K562 (cell line): ENCODE data around the gene SPOCD1. TPM values are rescaled to one million over a fixed set of nuclear protein-coding genes. Genes with fewer than 3 reads are reported as not detected.

Experiments
- ARID1B ChIP-seq: fragments of 450-650 bp; IDR thresholded peaks from 2 replicates; pipeline ENCODE4 v1.6.1; 2016; ENCODE audit warnings: antibody characterized with exemption, mild to moderate bottlenecking, inconsistent platforms
- BHLHE40 ChIP-seq: IDR thresholded peaks from 2 replicates; pipeline ENCODE4 v1.6.1; 2011; ENCODE audit warnings: low read length, improper control_type of control experiment
- C11orf30 ChIP-seq: fragments of 450-650 bp; IDR thresholded peaks from 2 replicates; pipeline ENCODE4 v1.6.1; 2016; ENCODE audit warnings: low read depth, mild to moderate bottlenecking
- FOXA3 ChIP-seq, 2 experiments: fragments of 450-650 bp in 1 of 2; sonication (generic) in 1 of 2; formaldehyde crosslinking; IDR thresholded peaks in 1 of 2; conservative IDR thresholded peaks in 1 of 2; 2 replicates each; pipeline versions ENCODE4 v1.4.0 to v1.8.0; 2020 to 2022; ENCODE audit warnings: mild to moderate bottlenecking in 2 of 2, missing genetic modification reagents in 1 of 2
- GATAD2B ChIP-seq: fragments of 450-650 bp; IDR thresholded peaks from 2 replicates; pipeline ENCODE4 v1.6.1; 2017; ENCODE audit warnings: mild to moderate bottlenecking, borderline replicate concordance
- JUND ChIP-seq, 2 experiments: IDR thresholded peaks; 2 replicates in 1 of 2; 3 replicates in 1 of 2; pipeline ENCODE4 v1.6.1; 2011; ENCODE audit warnings: borderline replicate concordance in 2 of 2, low read depth in 2 of 2, low read length in 2 of 2, improper control_type of control experiment in 1 of 2, missing biosample characterization in 1 of 2, missing genetic modification characterization in 1 of 2, missing genetic modification reagents in 1 of 2
- KAT2B ChIP-seq: IDR thresholded peaks from one replicate; pipeline ENCODE4 v1.6.1; 2012; ENCODE audit warnings: low read depth, mild to moderate bottlenecking, control low read depth, inconsistent platforms, low read length, moderate library complexity
- RBM22 ChIP-seq: fragments of 200-400 bp; formaldehyde crosslinking; IDR thresholded peaks from 2 replicates; pipeline ENCODE4 v1.6.1; 2018; ENCODE audit warnings: low read length, low read depth; ENCODE audit not compliant: poor library complexity, severe bottlenecking
- SMARCB1 ChIP-seq: IDR thresholded peaks from 2 replicates; pipeline ENCODE4 v1.6.1; 2011; ENCODE audit warnings: improper control_type of control experiment, low read depth; ENCODE audit not compliant: insufficient read length
- TCF3 ChIP-seq: sonication (generic); formaldehyde crosslinking; IDR thresholded peaks from 2 replicates; pipeline ENCODE4 v1.4.0; 2020; ENCODE audit warnings: mild to moderate bottlenecking, missing genetic modification reagents
- TSC22D4 ChIP-seq: fragments of 450-650 bp; IDR thresholded peaks from 2 replicates; pipeline ENCODE4 v1.6.1; 2016; ENCODE audit warnings: missing genetic modification characterization, missing biosample characterization, control low read depth
- ZBTB5 ChIP-seq: fragments of 450-650 bp; IDR thresholded peaks from 2 replicates; pipeline ENCODE4 v1.6.1; 2017; ENCODE audit warnings: antibody characterized with exemption
- ZNF449 ChIP-seq: fragments of 250-450 bp; sonication (Bioruptor Pico); IDR thresholded peaks from 2 replicates; pipeline ENCODE4 v1.8.0; 2022; ENCODE audit warnings: moderate library complexity, mild to moderate bottlenecking, inconsistent platforms
- polyA plus RNA-seq, 8 experiments: library from polyadenylated mRNA; depleted of rRNA in 4 of 8; stranded (reverse) in 5 of 8; unstranded in 3 of 8; fragments of >200 nt; fragmentation: Nextera tagmentation in 2 of 8; fragmentation: Illumina TruSeq in 1 of 8; extraction: Ambion mirVana in 2 of 8; extraction: Trizol in 1 of 8; gene quantifications; 2 replicates each; pipeline versions ENCODE4 v1.2.1 to v1.2.3, GENCODE V29; 2011 to 2014; ENCODE audit warnings: inconsistent platforms in 1 of 8, missing spikeins in 1 of 8
- total RNA-seq, 7 experiments: library from RNA; depleted of rRNA in 6 of 7; stranded (reverse); fragments of >200 nt in 6 of 7; fragmentation: Illumina TruSeq in 2 of 7; extraction: Trizol in 2 of 7; gene quantifications; 2 replicates each; pipeline versions ENCODE4 v1.2.1 to v1.2.3, GENCODE V29; 2011 to 2021; ENCODE audit warnings: low replicate concordance in 1 of 7
- TF ChIP-seq, protein P1 (sequence below): fragments of 450-650 bp; IDR thresholded peaks from 2 replicates; pipeline ENCODE4 v1.6.1; 2016; ENCODE audit warnings: mild to moderate bottlenecking
- TF ChIP-seq, protein P2 (sequence below): fragments of 250-450 bp; sonication (Bioruptor Pico); IDR thresholded peaks from 2 replicates; pipeline ENCODE4 v1.8.0; 2021; ENCODE audit warnings: moderate library complexity, mild to moderate bottlenecking, inconsistent platforms

Gene SPOCD1
- total and polyA plus RNA-seq, 9 of the 15 experiments (the other 6 are each of a cell fraction or from before 2014, with no cell fraction given): 0.03 to 0.71 (median 0.26) TPM; not detected in 1

- TF ChIP-seq GATAD2B (no peak), JUND (IDR thresholded peaks at IDR 0.05; ENCODE audit: borderline replicate concordance, low read depth, low read length) (0 out of 2 replicates have a peak, but pooled peaks have one; percentile 53), JUND (tag; IDR thresholded peaks at IDR 0.05; ENCODE audit: borderline replicate concordance, low read depth, low read length) (no peak; the same call in 2 of the 3 replicates), C11orf30 (no peak), BHLHE40 (peak; percentile 58; the same call in 1 of the 2 replicates), ZBTB5 (no peak), ZNF449 (CRISPR knock-in tag) (no peak), RBM22 (no peak), SMARCB1 (no peak), TCF3 (CRISPR knock-in tag) (peak; percentile 65), TSC22D4 (no peak), KAT2B (no peak), ARID1B (peak; percentile 62), FOXA3 (CRISPR knock-in tag; conservative IDR thresholded peaks at IDR 0.05 in 1 of 2, IDR thresholded peaks at IDR 0.05 in 1 of 2) (0 out of 4 replicates have a peak, but pooled peaks of 1 of the 2 experiments have one; percentile 18)
- TF ChIP-seq, protein P1, sequence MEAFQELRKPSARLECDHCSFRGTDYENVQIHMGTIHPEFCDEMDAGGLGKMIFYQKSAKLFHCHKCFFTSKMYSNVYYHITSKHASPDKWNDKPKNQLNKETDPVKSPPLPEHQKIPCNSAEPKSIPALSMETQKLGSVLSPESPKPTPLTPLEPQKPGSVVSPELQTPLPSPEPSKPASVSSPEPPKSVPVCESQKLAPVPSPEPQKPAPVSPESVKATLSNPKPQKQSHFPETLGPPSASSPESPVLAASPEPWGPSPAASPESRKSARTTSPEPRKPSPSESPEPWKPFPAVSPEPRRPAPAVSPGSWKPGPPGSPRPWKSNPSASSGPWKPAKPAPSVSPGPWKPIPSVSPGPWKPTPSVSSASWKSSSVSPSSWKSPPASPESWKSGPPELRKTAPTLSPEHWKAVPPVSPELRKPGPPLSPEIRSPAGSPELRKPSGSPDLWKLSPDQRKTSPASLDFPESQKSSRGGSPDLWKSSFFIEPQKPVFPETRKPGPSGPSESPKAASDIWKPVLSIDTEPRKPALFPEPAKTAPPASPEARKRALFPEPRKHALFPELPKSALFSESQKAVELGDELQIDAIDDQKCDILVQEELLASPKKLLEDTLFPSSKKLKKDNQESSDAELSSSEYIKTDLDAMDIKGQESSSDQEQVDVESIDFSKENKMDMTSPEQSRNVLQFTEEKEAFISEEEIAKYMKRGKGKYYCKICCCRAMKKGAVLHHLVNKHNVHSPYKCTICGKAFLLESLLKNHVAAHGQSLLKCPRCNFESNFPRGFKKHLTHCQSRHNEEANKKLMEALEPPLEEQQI: no peak
- TF ChIP-seq, protein P2, sequence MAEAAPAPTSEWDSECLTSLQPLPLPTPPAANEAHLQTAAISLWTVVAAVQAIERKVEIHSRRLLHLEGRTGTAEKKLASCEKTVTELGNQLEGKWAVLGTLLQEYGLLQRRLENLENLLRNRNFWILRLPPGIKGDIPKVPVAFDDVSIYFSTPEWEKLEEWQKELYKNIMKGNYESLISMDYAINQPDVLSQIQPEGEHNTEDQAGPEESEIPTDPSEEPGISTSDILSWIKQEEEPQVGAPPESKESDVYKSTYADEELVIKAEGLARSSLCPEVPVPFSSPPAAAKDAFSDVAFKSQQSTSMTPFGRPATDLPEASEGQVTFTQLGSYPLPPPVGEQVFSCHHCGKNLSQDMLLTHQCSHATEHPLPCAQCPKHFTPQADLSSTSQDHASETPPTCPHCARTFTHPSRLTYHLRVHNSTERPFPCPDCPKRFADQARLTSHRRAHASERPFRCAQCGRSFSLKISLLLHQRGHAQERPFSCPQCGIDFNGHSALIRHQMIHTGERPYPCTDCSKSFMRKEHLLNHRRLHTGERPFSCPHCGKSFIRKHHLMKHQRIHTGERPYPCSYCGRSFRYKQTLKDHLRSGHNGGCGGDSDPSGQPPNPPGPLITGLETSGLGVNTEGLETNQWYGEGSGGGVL (CRISPR knock-in tag): no peak
Observed at GRCh38 chr1:31745096-31745945, 70.5 kb downstream of the SPOCD1 start (continued).
